Measurements from ENCODE around the gene RMDN2. TPM values are rescaled to one million over a fixed set of nuclear protein-coding genes. Genes with fewer than 3 reads are reported as not detected.

The RMDN2 gene
- polyA plus RNA-seq, 3 donors: 7.0 to 14.3 (median 10.7) TPM

DNA sequence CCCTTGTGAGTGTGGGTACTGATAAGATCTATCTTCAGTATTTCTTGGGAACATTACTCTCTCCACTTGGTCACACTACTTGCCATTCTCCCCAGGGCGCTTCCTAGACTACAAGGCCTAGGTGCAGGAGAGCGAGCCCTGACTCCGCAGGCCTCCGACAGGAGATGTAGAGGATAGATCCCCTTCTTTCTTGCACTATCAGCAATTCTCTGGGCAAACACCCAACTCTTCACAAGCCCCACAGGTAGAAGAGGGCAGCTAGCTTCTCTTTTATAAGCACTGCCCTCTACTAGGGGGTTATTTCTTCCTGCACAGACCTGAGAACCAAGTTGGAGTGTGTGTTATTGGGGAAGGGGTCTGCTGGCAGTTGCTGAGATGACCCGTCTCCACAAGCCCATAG, 10.7 kb upstream of the RMDN2 start:
- H4K20me1 ChIP-seq (ENCODE audit: insufficient read depth, low read length): no peaks in the 10 kb centered on the region
- TF ChIP-seq, protein P1, sequence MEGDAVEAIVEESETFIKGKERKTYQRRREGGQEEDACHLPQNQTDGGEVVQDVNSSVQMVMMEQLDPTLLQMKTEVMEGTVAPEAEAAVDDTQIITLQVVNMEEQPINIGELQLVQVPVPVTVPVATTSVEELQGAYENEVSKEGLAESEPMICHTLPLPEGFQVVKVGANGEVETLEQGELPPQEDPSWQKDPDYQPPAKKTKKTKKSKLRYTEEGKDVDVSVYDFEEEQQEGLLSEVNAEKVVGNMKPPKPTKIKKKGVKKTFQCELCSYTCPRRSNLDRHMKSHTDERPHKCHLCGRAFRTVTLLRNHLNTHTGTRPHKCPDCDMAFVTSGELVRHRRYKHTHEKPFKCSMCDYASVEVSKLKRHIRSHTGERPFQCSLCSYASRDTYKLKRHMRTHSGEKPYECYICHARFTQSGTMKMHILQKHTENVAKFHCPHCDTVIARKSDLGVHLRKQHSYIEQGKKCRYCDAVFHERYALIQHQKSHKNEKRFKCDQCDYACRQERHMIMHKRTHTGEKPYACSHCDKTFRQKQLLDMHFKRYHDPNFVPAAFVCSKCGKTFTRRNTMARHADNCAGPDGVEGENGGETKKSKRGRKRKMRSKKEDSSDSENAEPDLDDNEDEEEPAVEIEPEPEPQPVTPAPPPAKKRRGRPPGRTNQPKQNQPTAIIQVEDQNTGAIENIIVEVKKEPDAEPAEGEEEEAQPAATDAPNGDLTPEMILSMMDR (IDR thresholded peaks at IDR 0.05): no peak
- peaks cover 10 to 15% of the 10 kb centered on the region in 2 donors for H3K4me1 ChIP-seq (ENCODE audit: control insufficient read depth in 1 of 2, insufficient read depth in 2 of 2, low read length in 2 of 2)
- Mint-ChIP-seq H3K4me1 (peaks cover 32% of the 10 kb centered on the region), H3K27me3 (ENCODE audit: low read depth in 3 of 3) (no peaks in the 10 kb centered on the region), H3K36me3 (peaks cover 0 to 1% of the 10 kb centered on the region in 2 donors), H3K27ac (peak overlapping the region in 1 of 7 donors; percentile 23), H3K9me3 (no peaks in the 10 kb centered on the region), H3K4me3 (peak overlapping the region in 1 of 2 donors; percentile 7)
- no peaks in the 10 kb centered on the region for H3K9me3 ChIP-seq (replicated peaks in 1 of 2; ENCODE audit: control insufficient read depth in 1 of 2, insufficient read depth in 1 of 2, low read length in 2 of 2)
- DNase-seq: no peak
- no peaks in the 10 kb centered on the region for H3K36me3 ChIP-seq (replicated peaks in 1 of 2; ENCODE audit: control insufficient read depth in 1 of 2, insufficient read depth in 2 of 2, low read length in 2 of 2)
- WGBS (ENCODE audit: insufficient coverage): no CpG with 5 or more reads among the region's 5 CpGs
- no peaks in the 10 kb centered on the region for H3K27me3 ChIP-seq (ENCODE audit: control insufficient read depth in 2 of 2, insufficient read depth in 2 of 2, low read length in 2 of 2)
- no peak overlapping the region for H3K9ac ChIP-seq (ENCODE audit: insufficient read depth, low read length, poor library complexity, severe bottlenecking)
- H3K4me3 ChIP-seq (replicated peaks in 1 of 3; ENCODE audit: low read depth in 2 of 3, low read length in 3 of 3): no peak overlapping the region
- H3K79me2 ChIP-seq (ENCODE audit: insufficient read depth, low read length): no peaks in the 10 kb centered on the region
- intact Hi-C loops (cut with micrococcal nuclease): no loop called here
- no peak overlapping the region for H3K27ac ChIP-seq (ENCODE audit: low read depth in 1 of 2, low read length in 2 of 2)
- H2AFZ ChIP-seq (ENCODE audit: insufficient read depth, low read depth, low read length, poor library complexity, severe bottlenecking): no peak overlapping the region
- no peak overlapping the region for H3K4me2 ChIP-seq (replicated peaks; ENCODE audit: extremely low read depth, low read length, poor library complexity, severe bottlenecking)

DNA sequence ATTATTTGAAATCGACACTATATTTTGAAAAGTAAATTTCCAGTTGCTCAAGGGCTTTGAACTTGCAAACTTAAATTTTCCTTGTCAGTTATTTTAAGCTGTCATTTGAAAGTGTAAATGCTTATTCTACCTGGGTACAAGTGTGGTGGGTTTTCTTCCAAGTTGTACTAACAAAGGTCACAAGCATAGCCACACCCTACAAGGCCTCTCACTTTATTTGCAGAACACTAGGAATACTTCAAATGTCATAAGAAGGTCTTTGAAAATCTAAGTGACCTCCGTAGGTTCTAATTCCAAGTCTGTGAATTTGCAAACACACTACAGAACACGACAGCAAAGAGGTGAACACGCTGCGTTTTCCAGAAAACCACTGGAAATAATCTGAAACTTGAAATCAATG, 9.3 kb upstream of the RMDN2 start:
- H2AFZ ChIP-seq (ENCODE audit: insufficient read depth, low read depth, low read length, poor library complexity, severe bottlenecking): no peak overlapping the region
- no peaks in the 10 kb centered on the region for H3K79me2 ChIP-seq (ENCODE audit: insufficient read depth, low read length)
- H3K27ac ChIP-seq (ENCODE audit: low read depth in 1 of 2, low read length in 2 of 2): no peak overlapping the region
- H3K36me3 Mint-ChIP-seq: peaks cover 0 to 1% of the 10 kb centered on the region in 2 donors
- intact Hi-C loops (cut with micrococcal nuclease): no loop called here
- H3K27me3 Mint-ChIP-seq (ENCODE audit: low read depth in 3 of 3): no peaks in the 10 kb centered on the region
- H3K9me3 ChIP-seq (replicated peaks in 1 of 2; ENCODE audit: control insufficient read depth in 1 of 2, insufficient read depth in 1 of 2, low read length in 2 of 2): no peaks in the 10 kb centered on the region
- no peaks in the 10 kb centered on the region for H3K9me3 Mint-ChIP-seq
- no peaks in the 10 kb centered on the region for H3K27me3 ChIP-seq (ENCODE audit: control insufficient read depth in 2 of 2, insufficient read depth in 2 of 2, low read length in 2 of 2)
- no peak overlapping the region for H3K4me3 ChIP-seq (replicated peaks in 1 of 3; ENCODE audit: low read depth in 2 of 3, low read length in 3 of 3)
- H3K4me2 ChIP-seq (replicated peaks; ENCODE audit: extremely low read depth, low read length, poor library complexity, severe bottlenecking): no peak overlapping the region
- H3K27ac Mint-ChIP-seq: no peak overlapping the region
- H4K20me1 ChIP-seq (ENCODE audit: insufficient read depth, low read length): no peaks in the 10 kb centered on the region
- no peaks in the 10 kb centered on the region for H3K36me3 ChIP-seq (replicated peaks in 1 of 2; ENCODE audit: control insufficient read depth in 1 of 2, insufficient read depth in 2 of 2, low read length in 2 of 2)
- no peak for DNase-seq
- H3K9ac ChIP-seq (ENCODE audit: insufficient read depth, low read length, poor library complexity, severe bottlenecking): no peak overlapping the region
- WGBS (ENCODE audit: insufficient coverage): no CpG with 5 or more reads among the region's 5 CpGs
- no peak overlapping the region for H3K4me3 Mint-ChIP-seq
- H3K4me1 Mint-ChIP-seq: peaks cover 30% of the 10 kb centered on the region
- peaks cover 10 to 14% of the 10 kb centered on the region in 2 donors for H3K4me1 ChIP-seq (ENCODE audit: control insufficient read depth in 1 of 2, insufficient read depth in 2 of 2, low read length in 2 of 2)
- TF ChIP-seq, protein P1 (IDR thresholded peaks at IDR 0.05): no peak

Data from CD14-positive monocyte (primary cell).